Brain microvascular endothelial cell (primary cell): Measurements from ENCODE around the gene B3GLCT.

Experiments
- DNase-seq: peaks from one replicate; pipeline ENCODE4 v3.0.0-alpha.2; 2020
- H3K27ac ChIP-seq: fragments of 250-450 bp; sonication (Bioruptor Pico); 2 replicates; pipeline ENCODE4 v1.5.1; 2020; ENCODE audit warnings: mild to moderate bottlenecking, moderate library complexity
- H3K27me3 ChIP-seq: fragments of 250-450 bp; sonication (Bioruptor Pico); replicated peaks from 2 replicates; pipeline ENCODE4 v1.5.1; 2020; ENCODE audit warnings: mild to moderate bottlenecking
- H3K36me3 ChIP-seq: fragments of 250-450 bp; sonication (Bioruptor Pico); replicated peaks from 2 replicates; pipeline ENCODE4 v1.5.1; 2020; ENCODE audit warnings: mild to moderate bottlenecking
- H3K4me3 ChIP-seq: 2 replicates; pipeline ENCODE4 v1.5.1; 2011; ENCODE audit warnings: low read depth, mild to moderate bottlenecking, control low read depth, low read length, moderate library complexity
- CTCF ChIP-seq: IDR thresholded peaks from 2 replicates; pipeline ENCODE4 v1.5.1; 2011; ENCODE audit warnings: low read depth, mild to moderate bottlenecking, moderate library complexity, low read length, control low read depth, inconsistent platforms; ENCODE audit errors: missing control alignments
- in situ Hi-C: cut with HindIII; loops from 2 replicates; pipeline ENCODE4 v1.10.0; 2017; ENCODE audit warnings: low sequenced_read_pairs, low pct_ligation_motif_present

The B3GLCT gene

GRCh38 chr13:31380715-31381114 lies 180.9 kb downstream of the B3GLCT start:
- H3K27ac ChIP-seq, result no peak overlapping the region
- no peak overlapping the region for H3K4me3 ChIP-seq
- H3K36me3 ChIP-seq, result no peaks in the 10 kb centered on the region
- H3K27me3 ChIP-seq, result no peaks in the 10 kb centered on the region
- in situ Hi-C loops, result no loop called here
- no peak for DNase-seq
- no peak for TF ChIP-seq CTCF
